HepG2 (cell line): ENCODE data around the gene HACD2. TPM values are rescaled to one million over a fixed set of nuclear protein-coding genes. Genes with fewer than 3 reads are reported as not detected.

ENCODE experiments used
- CENPX ChIP-seq: sonication (generic); formaldehyde crosslinking; IDR thresholded peaks from 2 replicates; pipeline ENCODE4 v1.9.0; 2021; ENCODE audit warnings: mild to moderate bottlenecking, missing genetic modification reagents, moderate library complexity
- MTF1 ChIP-seq: sonication (generic); formaldehyde crosslinking; IDR thresholded peaks from 2 replicates; pipeline ENCODE4 v1.5.0; 2020; ENCODE audit warnings: missing genetic modification reagents
- SRSF1 ChIP-seq: fragments of 200-400 bp; formaldehyde crosslinking; optimal IDR thresholded peaks from 2 replicates; pipeline ENCODE3; 2017; ENCODE audit warnings: mild to moderate bottlenecking, low read depth, low read length, moderate library complexity
- STAT5B ChIP-seq: sonication (generic); formaldehyde crosslinking; IDR thresholded peaks from 2 replicates; pipeline ENCODE4 v1.4.0; 2020; ENCODE audit warnings: missing genetic modification reagents
- ZBTB26 ChIP-seq: IDR thresholded peaks from 2 replicates; pipeline ENCODE4 v1.6.1; 2016; ENCODE audit warnings: missing compliant biosample characterization, missing genetic modification reagents, borderline replicate concordance
- ZNF331 ChIP-seq: sonication (generic); formaldehyde crosslinking; IDR thresholded peaks from 2 replicates; pipeline ENCODE4 v1.4.0; 2020; ENCODE audit warnings: missing genetic modification reagents
- ZNF746 ChIP-seq: sonication (generic); formaldehyde crosslinking; IDR thresholded peaks from 2 replicates; pipeline ENCODE4 v1.8.0; 2022; ENCODE audit warnings: mild to moderate bottlenecking, missing genetic modification reagents
- ZNF776 ChIP-seq: sonication (generic); formaldehyde crosslinking; IDR thresholded peaks from 2 replicates; pipeline ENCODE4 v1.4.0; 2020; ENCODE audit warnings: mild to moderate bottlenecking, missing genetic modification reagents
- polyA plus RNA-seq, 8 experiments: library from polyadenylated mRNA; depleted of rRNA in 3 of 8; stranded (reverse) in 7 of 8; unstranded in 1 of 8; fragments of >200 nt; fragmentation: Illumina TruSeq in 4 of 8; extraction: Trizol in 4 of 8; gene quantifications; 2 replicates each; pipeline versions ENCODE4 v1.2.1 to v1.2.3, GENCODE V29; 2011 to 2016; ENCODE audit warnings: low read depth in 4 of 8, missing spikeins in 1 of 8, mixed read lengths in 1 of 8; ENCODE audit not compliant: insufficient read depth in 1 of 8
- total RNA-seq, 5 experiments: library from RNA; depleted of rRNA; stranded (reverse); fragments of >200 nt; fragmentation: Illumina TruSeq; extraction: Trizol; gene quantifications; 2 replicates each; pipeline ENCODE4 v1.2.3, GENCODE V29; 2016; ENCODE audit warnings: low read depth in 1 of 5
- TF ChIP-seq, protein P1 (sequence below): sonication (generic); formaldehyde crosslinking; IDR thresholded peaks from one replicate; pipeline ENCODE4 v1.5.1; 2020; ENCODE audit warnings: mild to moderate bottlenecking, missing genetic modification reagents; ENCODE audit errors: not compliant biosample characterization
- TF ChIP-seq, protein P2 (sequence below): IDR thresholded peaks from 2 replicates; pipeline ENCODE4 v1.6.1; 2012; ENCODE audit warnings: low read length, improper control_type of control experiment
- TF ChIP-seq, protein P3 (sequence below): IDR thresholded peaks from 2 replicates; pipeline ENCODE4 v1.6.1; 2016; ENCODE audit warnings: missing biosample characterization, missing genetic modification reagents, low read depth

Gene HACD2
- total and polyA plus RNA-seq, 2 of the 13 experiments (the other 11 are each of a cell fraction or from before 2014, with no cell fraction given), result 47.0 to 50.4 TPM

GRCh38 chr3:123480428-123480827 lies 104.4 kb downstream of the HACD2 start (continued):
- TF ChIP-seq, protein P1, sequence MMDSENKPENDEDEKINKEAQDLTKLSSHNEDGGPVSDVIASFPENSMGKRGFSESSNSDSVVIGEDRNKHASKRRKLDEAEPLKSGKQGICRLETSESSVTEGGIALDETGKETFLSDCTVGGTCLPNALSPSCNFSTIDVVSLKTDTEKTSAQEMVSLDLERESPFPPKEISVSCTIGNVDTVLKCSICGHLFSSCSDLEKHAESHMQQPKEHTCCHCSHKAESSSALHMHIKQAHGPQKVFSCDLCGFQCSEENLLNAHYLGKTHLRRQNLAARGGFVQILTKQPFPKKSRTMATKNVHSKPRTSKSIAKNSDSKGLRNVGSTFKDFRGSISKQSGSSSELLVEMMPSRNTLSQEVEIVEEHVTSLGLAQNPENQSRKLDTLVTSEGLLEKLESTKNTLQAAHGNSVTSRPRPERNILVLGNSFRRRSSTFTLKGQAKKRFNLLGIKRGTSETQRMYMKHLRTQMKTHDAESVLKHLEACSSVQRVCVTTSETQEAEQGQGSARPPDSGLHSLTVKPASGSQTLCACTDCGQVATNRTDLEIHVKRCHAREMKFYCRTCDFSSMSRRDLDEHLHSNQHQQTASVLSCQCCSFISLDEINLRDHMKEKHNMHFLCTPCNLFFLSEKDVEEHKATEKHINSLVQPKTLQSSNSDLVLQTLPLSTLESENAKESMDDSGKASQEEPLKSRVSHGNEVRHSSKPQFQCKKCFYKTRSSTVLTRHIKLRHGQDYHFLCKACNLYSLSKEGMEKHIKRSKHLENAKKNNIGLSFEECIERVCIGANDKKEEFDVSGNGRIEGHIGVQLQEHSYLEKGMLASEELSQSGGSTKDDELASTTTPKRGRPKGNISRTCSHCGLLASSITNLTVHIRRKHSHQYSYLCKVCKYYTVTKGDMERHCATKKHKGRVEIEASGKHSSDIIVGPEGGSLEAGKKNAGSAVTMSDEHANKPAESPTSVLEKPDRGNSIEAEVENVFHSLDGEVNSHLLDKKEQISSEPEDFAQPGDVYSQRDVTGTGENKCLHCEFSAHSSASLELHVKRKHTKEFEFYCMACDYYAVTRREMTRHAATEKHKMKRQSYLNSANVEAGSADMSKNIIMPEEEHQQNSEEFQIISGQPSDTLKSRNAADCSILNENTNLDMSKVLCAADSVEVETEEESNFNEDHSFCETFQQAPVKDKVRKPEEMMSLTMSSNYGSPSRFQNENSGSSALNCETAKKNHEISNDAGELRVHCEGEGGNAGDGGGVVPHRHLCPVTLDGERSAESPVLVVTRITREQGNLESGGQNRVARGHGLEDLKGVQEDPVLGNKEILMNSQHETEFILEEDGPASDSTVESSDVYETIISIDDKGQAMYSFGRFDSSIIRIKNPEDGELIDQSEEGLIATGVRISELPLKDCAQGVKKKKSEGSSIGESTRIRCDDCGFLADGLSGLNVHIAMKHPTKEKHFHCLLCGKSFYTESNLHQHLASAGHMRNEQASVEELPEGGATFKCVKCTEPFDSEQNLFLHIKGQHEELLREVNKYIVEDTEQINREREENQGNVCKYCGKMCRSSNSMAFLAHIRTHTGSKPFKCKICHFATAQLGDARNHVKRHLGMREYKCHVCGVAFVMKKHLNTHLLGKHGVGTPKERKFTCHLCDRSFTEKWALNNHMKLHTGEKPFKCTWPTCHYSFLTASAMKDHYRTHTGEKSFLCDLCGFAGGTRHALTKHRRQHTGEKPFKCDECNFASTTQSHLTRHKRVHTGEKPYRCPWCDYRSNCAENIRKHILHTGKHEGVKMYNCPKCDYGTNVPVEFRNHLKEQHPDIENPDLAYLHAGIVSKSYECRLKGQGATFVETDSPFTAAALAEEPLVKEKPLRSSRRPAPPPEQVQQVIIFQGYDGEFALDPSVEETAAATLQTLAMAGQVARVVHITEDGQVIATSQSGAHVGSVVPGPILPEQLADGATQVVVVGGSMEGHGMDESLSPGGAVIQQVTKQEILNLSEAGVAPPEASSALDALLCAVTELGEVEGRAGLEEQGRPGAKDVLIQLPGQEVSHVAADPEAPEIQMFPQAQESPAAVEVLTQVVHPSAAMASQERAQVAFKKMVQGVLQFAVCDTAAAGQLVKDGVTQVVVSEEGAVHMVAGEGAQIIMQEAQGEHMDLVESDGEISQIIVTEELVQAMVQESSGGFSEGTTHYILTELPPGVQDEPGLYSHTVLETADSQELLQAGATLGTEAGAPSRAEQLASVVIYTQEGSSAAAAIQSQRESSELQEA (CRISPR knock-in tag), result no peak
- TF ChIP-seq, protein P2, sequence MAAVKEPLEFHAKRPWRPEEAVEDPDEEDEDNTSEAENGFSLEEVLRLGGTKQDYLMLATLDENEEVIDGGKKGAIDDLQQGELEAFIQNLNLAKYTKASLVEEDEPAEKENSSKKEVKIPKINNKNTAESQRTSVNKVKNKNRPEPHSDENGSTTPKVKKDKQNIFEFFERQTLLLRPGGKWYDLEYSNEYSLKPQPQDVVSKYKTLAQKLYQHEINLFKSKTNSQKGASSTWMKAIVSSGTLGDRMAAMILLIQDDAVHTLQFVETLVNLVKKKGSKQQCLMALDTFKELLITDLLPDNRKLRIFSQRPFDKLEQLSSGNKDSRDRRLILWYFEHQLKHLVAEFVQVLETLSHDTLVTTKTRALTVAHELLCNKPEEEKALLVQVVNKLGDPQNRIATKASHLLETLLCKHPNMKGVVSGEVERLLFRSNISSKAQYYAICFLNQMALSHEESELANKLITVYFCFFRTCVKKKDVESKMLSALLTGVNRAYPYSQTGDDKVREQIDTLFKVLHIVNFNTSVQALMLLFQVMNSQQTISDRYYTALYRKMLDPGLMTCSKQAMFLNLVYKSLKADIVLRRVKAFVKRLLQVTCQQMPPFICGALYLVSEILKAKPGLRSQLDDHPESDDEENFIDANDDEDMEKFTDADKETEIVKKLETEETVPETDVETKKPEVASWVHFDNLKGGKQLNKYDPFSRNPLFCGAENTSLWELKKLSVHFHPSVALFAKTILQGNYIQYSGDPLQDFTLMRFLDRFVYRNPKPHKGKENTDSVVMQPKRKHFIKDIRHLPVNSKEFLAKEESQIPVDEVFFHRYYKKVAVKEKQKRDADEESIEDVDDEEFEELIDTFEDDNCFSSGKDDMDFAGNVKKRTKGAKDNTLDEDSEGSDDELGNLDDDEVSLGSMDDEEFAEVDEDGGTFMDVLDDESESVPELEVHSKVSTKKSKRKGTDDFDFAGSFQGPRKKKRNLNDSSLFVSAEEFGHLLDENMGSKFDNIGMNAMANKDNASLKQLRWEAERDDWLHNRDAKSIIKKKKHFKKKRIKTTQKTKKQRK, result no peak
- TF ChIP-seq CENPX (CRISPR knock-in tag) (no peak), ZBTB26 (CRISPR knock-in tag) (no peak), STAT5B (CRISPR knock-in tag) (no peak), ZNF776 (CRISPR knock-in tag) (no peak), SRSF1 (no peak), MTF1 (CRISPR knock-in tag) (no peak), ZNF331 (CRISPR knock-in tag) (no peak), ZNF746 (CRISPR knock-in tag) (no peak)
- TF ChIP-seq, protein P3, sequence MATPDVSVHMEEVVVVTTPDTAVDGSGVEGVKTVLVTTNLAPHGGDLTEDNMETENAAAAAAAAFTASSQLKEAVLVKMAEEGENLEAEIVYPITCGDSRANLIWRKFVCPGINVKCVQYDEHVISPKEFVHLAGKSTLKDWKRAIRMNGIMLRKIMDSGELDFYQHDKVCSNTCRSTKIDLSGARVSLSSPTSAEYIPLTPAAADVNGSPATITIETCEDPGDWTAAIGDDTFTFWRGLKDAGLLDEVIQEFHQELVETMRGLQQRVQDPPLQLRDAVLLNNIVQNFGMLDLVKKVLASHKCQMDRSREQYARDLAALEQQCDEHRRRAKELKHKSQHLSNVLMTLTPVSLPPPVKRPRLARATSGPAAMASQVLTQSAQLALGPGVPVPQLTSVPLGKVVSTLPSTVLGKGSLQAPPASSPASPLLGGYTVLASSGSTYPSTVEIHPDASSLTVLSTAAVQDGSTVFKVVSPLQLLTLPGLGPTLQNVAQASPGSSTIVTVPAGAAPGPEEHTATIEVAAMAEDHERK, result no peak
- TF ChIP-seq, all 625 proteins: peak for 0
